Lower leg skin (tissue), 4 donors: ENCODE measurements around the gene CEP131. TPM values are rescaled to one million over a fixed set of nuclear protein-coding genes. Genes with fewer than 3 reads are reported as not detected.

ENCODE experiments used
- DNase-seq, 2 donors: peaks; one replicate each; pipeline ENCODE4 v3.0.0-alpha.2; 2019; ENCODE audit warnings: low spot score in 2 of 2
- H3K4me3 ChIP-seq: fragments of 200-600 bp; sonication (generic); 2 replicates; pipeline ENCODE4 v1.5.1; 2017; ENCODE audit warnings: mild to moderate bottlenecking, low read depth; ENCODE audit not compliant: poor library complexity, severe bottlenecking
- CTCF ChIP-seq, 3 donors: fragments of 450-650 bp; IDR thresholded peaks; one replicate each; pipeline ENCODE4 v1.5.1; 2016; ENCODE audit warnings: antibody characterized with exemption in 3 of 3, mild to moderate bottlenecking in 3 of 3, moderate library complexity in 2 of 3
- POLR2A ChIP-seq, 2 donors: fragments of 450-650 bp; IDR thresholded peaks; one replicate each; pipeline ENCODE4 v1.6.1; 2016 to 2017; ENCODE audit warnings: antibody characterized with exemption in 2 of 2, mild to moderate bottlenecking in 1 of 2, moderate library complexity in 1 of 2
- WGBS, 2 donors: methylation state at CpG; one replicate each; pipeline ENCODE4 v1.1.5; 2018; 5-methylcytosine and 5-hydroxymethylcytosine counted together
- intact Hi-C: fragments of 100-400 bp; cut with DNase I; formaldehyde crosslinking; loops from one replicate; pipeline ENCODE4 v1.15.0; 2023; ENCODE audit warnings: low total_unique reads
- total RNA-seq, 4 donors: library from RNA; depleted of rRNA; stranded (reverse); fragments of >200 nt; gene quantifications; one replicate each; pipeline ENCODE4 v1.1.0, GENCODE V29; 2016

The CEP131 gene
- total RNA-seq, 4 donors from 2014 or later = 4.3 to 12.9 (median 8.4) TPM

GRCh38 chr17:81251094-81251708 is 28.4 kb upstream of the CEP131 start:
- TF ChIP-seq POLR2A (IDR thresholded peaks at IDR 0.05) (no peak), CTCF (IDR thresholded peaks at IDR 0.05) (no peak)
- H3K4me3 ChIP-seq = no peak overlapping the region
- DNase-seq = no peak
- intact Hi-C loops = loop anchor here (10.0 kb wide), 1 partner anchor 354 kb away; no protein-coding TSS in a partner anchor
- WGBS, 2 donors = 50 to 59% methylated on average over 25 of the region's 25 CpGs

GRCh38 chr17:81250286-81251093 is 27.7 kb upstream of the CEP131 start:
- WGBS, 2 donors = 62 to 72% methylated on average over 20 to 31 of the region's 31 CpGs
- intact Hi-C loops = loop anchor here (10.0 kb wide), 1 partner anchor 354 kb away; no protein-coding TSS in a partner anchor
- DNase-seq = no peak
- no peak overlapping the region for H3K4me3 ChIP-seq
- no peak for TF ChIP-seq POLR2A (IDR thresholded peaks at IDR 0.05)
- TF ChIP-seq CTCF (IDR thresholded peaks at IDR 0.05) = no peak

- WGBS, 2 donors = 91 to 94% methylated on average over 10 to 15 of the region's 15 CpGs
- no peak for DNase-seq
- intact Hi-C loops = loop anchor here (10.0 kb wide), 1 partner anchor 355 kb away; no protein-coding TSS in a partner anchor
- H3K4me3 ChIP-seq = no peak overlapping the region
- TF ChIP-seq POLR2A (IDR thresholded peaks at IDR 0.05) (no peak), CTCF (IDR thresholded peaks at IDR 0.05) (no peak)
These were observed 26.7 kb upstream of the CEP131 start for GRCh38 chr17:81249223-81250040.

GRCh38 chr17:81248649-81249048 is 25.9 kb upstream of the CEP131 start:
- no peak overlapping the region for H3K4me3 ChIP-seq
- 82 to 85% methylated on average over 15 of the region's 16 CpGs for WGBS, 2 donors
- TF ChIP-seq CTCF (IDR thresholded peaks at IDR 0.05) (no peak), POLR2A (IDR thresholded peaks at IDR 0.05) (no peak)
- no peak for DNase-seq
- intact Hi-C loops = no loop called here

GRCh38 chr17:81247339-81247990 is 24.7 kb upstream of the CEP131 start:
- intact Hi-C loops = no loop called here
- no peak for TF ChIP-seq POLR2A (IDR thresholded peaks at IDR 0.05)
- no peak for TF ChIP-seq CTCF (IDR thresholded peaks at IDR 0.05)
- no peak overlapping the region for H3K4me3 ChIP-seq
- DNase-seq = no peak
- WGBS, 2 donors = 86 to 89% methylated on average over 15 of the region's 15 CpGs
